ENCODE measurements around the gene RPS5. TPM values are rescaled to one million over a fixed set of nuclear protein-coding genes. Genes with fewer than 3 reads are reported as not detected.

The RPS5 gene
- total and polyA plus RNA-seq, 9 of the 15 experiments (the other 6 are each of a cell fraction or from before 2014, with no cell fraction given), result 1,228 to 3,570 (median 2,484) TPM

- peak; percentile 76 for TF ChIP-seq CREB1 (IDR thresholded peaks at IDR 0.05)
- TF ChIP-seq CREB1 (CRISPR knock-in tag; IDR thresholded peaks at IDR 0.05), result peak; percentile 88
- no peak for TF ChIP-seq PTRF (tag; IDR thresholded peaks at IDR 0.05)
- TF ChIP-seq ZKSCAN3 (CRISPR knock-in tag; IDR thresholded peaks at IDR 0.05), result no peak
- peak; percentile 100 for TF ChIP-seq GABPB1 (CRISPR knock-in tag; IDR thresholded peaks at IDR 0.05)
- no peak for TF ChIP-seq MAFK (IDR thresholded peaks at IDR 0.05; ENCODE audit: low read length)
- TF ChIP-seq CTBP1 (IDR thresholded peaks at IDR 0.05; ENCODE audit: borderline replicate concordance), result peak; percentile 91
- TF ChIP-seq ELF4 (CRISPR knock-in tag; IDR thresholded peaks at IDR 0.05), result 0 out of 2 replicates have a peak, but pooled peaks have one; percentile 5
- TF ChIP-seq EP400 (IDR thresholded peaks at IDR 0.05), result peak; percentile 96
- TF ChIP-seq, protein P1, sequence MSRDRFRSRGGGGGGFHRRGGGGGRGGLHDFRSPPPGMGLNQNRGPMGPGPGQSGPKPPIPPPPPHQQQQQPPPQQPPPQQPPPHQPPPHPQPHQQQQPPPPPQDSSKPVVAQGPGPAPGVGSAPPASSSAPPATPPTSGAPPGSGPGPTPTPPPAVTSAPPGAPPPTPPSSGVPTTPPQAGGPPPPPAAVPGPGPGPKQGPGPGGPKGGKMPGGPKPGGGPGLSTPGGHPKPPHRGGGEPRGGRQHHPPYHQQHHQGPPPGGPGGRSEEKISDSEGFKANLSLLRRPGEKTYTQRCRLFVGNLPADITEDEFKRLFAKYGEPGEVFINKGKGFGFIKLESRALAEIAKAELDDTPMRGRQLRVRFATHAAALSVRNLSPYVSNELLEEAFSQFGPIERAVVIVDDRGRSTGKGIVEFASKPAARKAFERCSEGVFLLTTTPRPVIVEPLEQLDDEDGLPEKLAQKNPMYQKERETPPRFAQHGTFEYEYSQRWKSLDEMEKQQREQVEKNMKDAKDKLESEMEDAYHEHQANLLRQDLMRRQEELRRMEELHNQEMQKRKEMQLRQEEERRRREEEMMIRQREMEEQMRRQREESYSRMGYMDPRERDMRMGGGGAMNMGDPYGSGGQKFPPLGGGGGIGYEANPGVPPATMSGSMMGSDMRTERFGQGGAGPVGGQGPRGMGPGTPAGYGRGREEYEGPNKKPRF (IDR thresholded peaks at IDR 0.05; ENCODE audit: low read depth, low read length), result no peak
- no peak; the same call in 1 of the 2 replicates for TF ChIP-seq DPF2 (IDR thresholded peaks at IDR 0.05)
- TF ChIP-seq CEBPG (CRISPR knock-in tag; IDR thresholded peaks at IDR 0.05), result no peak
- TF ChIP-seq CEBPG (tag; conservative IDR thresholded peaks at IDR 0.05 in 1 of 2, IDR thresholded peaks at IDR 0.05 in 1 of 2), result no peak
- TF ChIP-seq TSHZ1 (CRISPR knock-in tag; IDR thresholded peaks at IDR 0.05), result no peak
- TF ChIP-seq SLC30A9 (CRISPR knock-in tag; IDR thresholded peaks at IDR 0.05), result no peak
- TF ChIP-seq ZNF277 (CRISPR knock-in tag; IDR thresholded peaks at IDR 0.05; ENCODE audit: borderline replicate concordance), result no peak
- no peak for TF ChIP-seq CREBBP (IDR thresholded peaks at IDR 0.05; ENCODE audit: low read depth, low read length)
- peak; percentile 89 for TF ChIP-seq ZNF395 (CRISPR knock-in tag; IDR thresholded peaks at IDR 0.05)
- no peak for TF ChIP-seq KLF10 (CRISPR knock-in tag; IDR thresholded peaks at IDR 0.05)
- TF ChIP-seq MXI1 (IDR thresholded peaks at IDR 0.05; ENCODE audit: low read depth, low read length), result peak; percentile 94
Observed at GRCh38 chr19:58380662-58381459, 6.2 kb upstream of the RPS5 start, which contains the start of gene ZNF837 (continued).
